ENCODE data around the gene NHLH2.

The NHLH2 gene

GRCh38 chr1:115838431-115839028 is 2.4 kb downstream of the NHLH2 start:
- no peak overlapping the region for H3K4me3 ChIP-seq (ENCODE audit: low read depth, low read length)
- no peak for DNase-seq (ENCODE audit: low read depth)
- no peak for TF ChIP-seq CTCF (conservative IDR thresholded peaks at IDR 0.05; ENCODE audit: low read depth, low read length)

DNA sequence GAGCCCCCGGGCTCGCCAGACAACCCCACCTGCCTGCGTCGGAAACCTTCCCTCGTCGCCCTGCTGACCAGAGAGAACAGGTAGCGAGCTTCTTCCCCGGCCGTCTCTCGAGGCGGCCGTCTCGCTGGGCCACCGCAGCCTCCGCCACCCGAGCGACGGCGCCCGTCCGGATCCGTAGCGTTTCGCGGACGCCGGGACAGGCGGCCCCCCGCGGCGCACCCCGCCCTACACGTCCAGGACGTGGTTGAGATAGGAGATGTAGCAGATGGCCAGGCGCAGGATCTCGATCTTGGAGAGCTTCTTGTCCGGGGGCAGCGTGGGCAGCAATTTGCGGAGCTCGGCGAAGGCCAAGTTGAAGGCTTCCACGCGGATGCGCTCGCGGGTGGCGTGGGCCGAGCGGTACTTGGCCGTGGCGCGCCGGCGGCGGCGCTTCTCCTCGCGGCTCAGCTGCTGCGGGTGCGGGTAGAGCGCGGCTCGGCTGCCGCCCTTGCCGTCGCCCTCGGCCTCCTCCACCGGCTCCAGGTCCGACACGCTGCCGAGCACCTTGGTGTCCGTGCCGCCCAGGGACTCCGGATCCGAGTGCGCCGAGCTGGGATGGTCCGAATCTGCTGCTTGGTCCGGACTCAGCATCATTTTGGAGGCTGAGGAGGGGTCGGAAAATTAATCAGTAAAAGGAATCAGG is 3.0 kb downstream of the NHLH2 start:
- no peak for DNase-seq (ENCODE audit: low read depth)
- no peak for TF ChIP-seq CTCF (conservative IDR thresholded peaks at IDR 0.05; ENCODE audit: low read depth, low read length)
- H3K4me3 ChIP-seq (ENCODE audit: low read depth, low read length): no peak overlapping the region

DNA sequence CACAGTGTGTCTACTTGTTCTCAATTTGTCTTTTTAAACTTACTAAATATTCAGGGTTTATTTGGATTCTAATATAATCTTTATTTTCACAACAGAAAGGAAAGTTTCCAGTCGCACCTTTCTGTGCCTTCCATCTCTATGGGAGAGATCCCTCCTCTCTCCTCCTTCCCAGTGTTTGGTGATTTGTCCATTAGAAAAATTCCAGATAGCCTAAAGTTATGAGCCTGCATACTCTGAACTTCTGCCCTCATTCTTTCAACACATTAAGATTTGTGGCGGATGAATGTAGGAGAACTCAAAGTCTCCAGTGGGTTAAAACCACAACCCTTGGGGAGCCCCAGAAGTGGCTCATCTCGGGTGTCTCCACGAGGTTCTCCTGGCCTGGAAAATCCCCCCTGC is 3.6 kb downstream of the NHLH2 start:
- no peak for DNase-seq (ENCODE audit: low read depth)
- no peak for TF ChIP-seq CTCF (conservative IDR thresholded peaks at IDR 0.05; ENCODE audit: low read depth, low read length)
- no peak overlapping the region for H3K4me3 ChIP-seq (ENCODE audit: low read depth, low read length)

DNA sequence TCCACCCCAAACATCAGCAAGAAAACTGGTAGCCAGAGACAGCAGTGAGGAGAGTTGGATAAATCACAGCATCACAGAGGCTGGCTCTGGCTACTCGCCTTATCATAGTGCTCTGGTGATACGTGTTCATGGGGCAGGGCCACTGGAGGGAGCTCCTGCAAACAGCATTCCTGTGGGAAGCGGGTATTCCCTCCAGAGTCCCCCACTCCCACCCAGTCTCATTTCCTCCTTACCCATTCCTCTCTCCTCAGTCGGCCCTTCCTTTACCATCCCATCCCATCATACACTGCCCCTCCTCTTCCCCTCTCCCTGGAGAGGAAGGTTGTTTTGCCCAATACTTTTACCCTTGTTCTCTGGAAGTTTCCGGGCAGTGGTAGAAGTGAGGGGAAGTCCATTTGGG is 7.1 kb downstream of the NHLH2 start:
- DNase-seq (ENCODE audit: low read depth): no peak
- TF ChIP-seq CTCF (conservative IDR thresholded peaks at IDR 0.05; ENCODE audit: low read depth, low read length): no peak

GRCh38 chr1:115832651-115833050 is 8.3 kb downstream of the NHLH2 start:
- H3K4me3 ChIP-seq (ENCODE audit: low read depth, low read length): no peak overlapping the region
- DNase-seq (ENCODE audit: low read depth): no peak
- no peak for TF ChIP-seq CTCF (conservative IDR thresholded peaks at IDR 0.05; ENCODE audit: low read depth, low read length)

More for the DNA sequence above, 7.1 kb downstream of the NHLH2 start:
- H3K4me3 ChIP-seq (ENCODE audit: low read depth, low read length): no peak overlapping the region

DNA sequence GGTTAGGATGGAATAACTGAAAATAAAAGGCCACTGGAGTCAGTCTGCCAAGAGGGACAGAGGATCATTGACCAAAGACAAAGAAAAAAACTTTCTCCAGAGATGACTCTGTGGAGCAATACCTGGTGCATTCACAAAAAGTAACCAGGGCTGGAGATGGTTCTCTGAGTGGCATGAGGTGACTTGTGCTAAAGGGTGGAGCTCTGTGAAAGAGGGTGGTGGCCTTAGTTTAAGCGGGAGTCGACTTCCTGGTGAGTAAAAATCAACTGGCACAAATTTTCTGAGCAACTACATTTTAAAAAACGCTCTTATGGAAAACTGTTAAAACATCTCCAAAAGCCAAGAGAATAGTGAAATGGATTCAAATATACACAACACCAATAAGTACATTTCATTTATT is 10.0 kb downstream of the NHLH2 start:
- H3K4me3 ChIP-seq (ENCODE audit: low read depth, low read length): no peak overlapping the region
- DNase-seq (ENCODE audit: low read depth): no peak
- TF ChIP-seq CTCF (conservative IDR thresholded peaks at IDR 0.05; ENCODE audit: low read depth, low read length): no peak

- no peak for TF ChIP-seq CTCF (conservative IDR thresholded peaks at IDR 0.05; ENCODE audit: low read depth, low read length)
- H3K4me3 ChIP-seq (ENCODE audit: low read depth, low read length): no peak overlapping the region
- no peak for DNase-seq (ENCODE audit: low read depth)
Measured at GRCh38 chr1:115829947-115830346, 11.0 kb downstream of the NHLH2 start.
